Activated T-helper 17 cell treated with anti-CD3 and anti-CD28 coated beads, Interleukin-2, amount 50 U/mL, for 72 hours (primary cell): Measurements from ENCODE around the gene ARHGEF25. TPM values are rescaled to one million over a fixed set of nuclear protein-coding genes. Genes with fewer than 3 reads are reported as not detected.
"Not testable (repeated sequence)": the region's sequence is repeated elsewhere in the genome, so short reads cannot be mapped to it uniquely, and the experiment has no call there.

Experiments
- ATAC-seq: fragments of 150-1000 bp; cut with Tn5 transposase; replicated peaks from 2 replicates; pipeline ENCODE4 v1.10.0; 2021; ENCODE audit warnings: mild to moderate bottlenecking, moderate library complexity
- H3K27ac Mint-ChIP-seq: one replicate; pipeline ENCODE4 v1.8.0; 2022; ENCODE audit warnings: mixed read lengths
- H3K27me3 Mint-ChIP-seq: one replicate; pipeline ENCODE4 v1.8.0; 2022; ENCODE audit warnings: mixed read lengths
- H3K36me3 Mint-ChIP-seq: one replicate; pipeline ENCODE4 v1.8.0; 2022; ENCODE audit warnings: low read depth, mild to moderate bottlenecking, mixed read lengths
- H3K4me1 Mint-ChIP-seq: one replicate; pipeline ENCODE4 v1.8.0; 2022; ENCODE audit warnings: mixed read lengths
- H3K4me3 Mint-ChIP-seq: one replicate; pipeline ENCODE4 v1.8.0; 2022; ENCODE audit warnings: mild to moderate bottlenecking, mixed read lengths
- H3K9me3 Mint-ChIP-seq: one replicate; pipeline ENCODE4 v1.8.0; 2022; ENCODE audit warnings: mixed read lengths
- total RNA-seq, 2 donors: library from RNA; stranded (reverse); gene quantifications; one replicate each; pipeline ENCODE4 v1.2.3, GENCODE V29; 2022

The ARHGEF25 gene
- total RNA-seq, 2 donors from 2014 or later: 1.5 to 1.6 TPM

- H3K4me1 Mint-ChIP-seq: peaks cover 6% of the 10 kb centered on the region
- no peak overlapping the region for H3K27ac Mint-ChIP-seq
- H3K9me3 Mint-ChIP-seq: no peaks in the 10 kb centered on the region
- ATAC-seq: no peak
- H3K4me3 Mint-ChIP-seq: no peak overlapping the region
- no peaks in the 10 kb centered on the region for H3K36me3 Mint-ChIP-seq
- peaks cover 4% of the 10 kb centered on the region for H3K27me3 Mint-ChIP-seq
Observed at GRCh38 chr12:57580466-57580795, 30.8 kb upstream of the ARHGEF25 start.

DNA sequence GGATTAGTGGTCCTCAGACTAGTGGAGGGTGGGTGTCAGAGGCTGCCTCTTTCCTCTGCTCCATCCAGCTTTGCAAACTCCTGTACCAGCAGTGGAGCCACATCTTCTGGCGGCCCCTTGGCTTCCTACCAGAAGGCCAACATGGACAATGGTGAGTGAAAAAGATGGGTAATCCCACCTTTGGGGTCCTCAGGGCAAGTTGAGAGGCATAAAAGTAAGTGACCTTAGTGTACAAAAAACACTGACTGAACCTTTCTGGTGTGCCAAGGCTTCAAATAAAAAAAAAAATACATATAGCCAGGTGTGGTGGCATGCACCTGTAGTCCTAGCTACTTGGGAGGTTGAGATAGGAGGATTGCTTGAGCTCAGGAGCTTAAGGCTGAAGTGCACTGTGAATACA lies 29.4 kb upstream of the ARHGEF25 start:
- H3K4me1 Mint-ChIP-seq: peaks cover 6% of the 10 kb centered on the region
- H3K9me3 Mint-ChIP-seq: no peaks in the 10 kb centered on the region
- H3K4me3 Mint-ChIP-seq: no peak overlapping the region
- H3K27ac Mint-ChIP-seq: no peak overlapping the region
- H3K36me3 Mint-ChIP-seq: no peaks in the 10 kb centered on the region
- peaks cover 4% of the 10 kb centered on the region for H3K27me3 Mint-ChIP-seq
- ATAC-seq: no peak

DNA sequence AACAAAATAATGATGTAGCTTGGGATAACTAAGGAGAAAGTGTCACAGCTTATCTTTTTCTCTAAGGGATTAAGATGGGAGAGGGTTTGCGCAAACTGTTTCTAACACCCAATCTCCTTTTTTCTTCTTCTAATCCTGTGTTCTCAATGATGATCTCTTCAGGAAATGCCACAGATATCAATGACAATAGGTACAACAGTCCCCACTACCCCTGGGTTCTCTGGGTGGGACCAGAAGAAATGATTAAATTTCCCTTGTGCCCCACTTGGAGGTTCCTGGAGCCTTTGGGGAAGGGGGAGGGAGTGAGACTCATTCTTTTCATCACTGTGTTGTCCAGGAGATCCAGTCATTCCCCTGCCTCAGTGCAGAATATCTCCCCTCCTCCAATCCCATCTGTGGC lies 28.8 kb upstream of the ARHGEF25 start:
- H3K27ac Mint-ChIP-seq: no peak overlapping the region
- H3K4me3 Mint-ChIP-seq: no peak overlapping the region
- H3K4me1 Mint-ChIP-seq: peaks cover 6% of the 10 kb centered on the region
- ATAC-seq: no peak
- no peaks in the 10 kb centered on the region for H3K9me3 Mint-ChIP-seq
- H3K27me3 Mint-ChIP-seq: peaks cover 4% of the 10 kb centered on the region
- H3K36me3 Mint-ChIP-seq: no peaks in the 10 kb centered on the region

DNA sequence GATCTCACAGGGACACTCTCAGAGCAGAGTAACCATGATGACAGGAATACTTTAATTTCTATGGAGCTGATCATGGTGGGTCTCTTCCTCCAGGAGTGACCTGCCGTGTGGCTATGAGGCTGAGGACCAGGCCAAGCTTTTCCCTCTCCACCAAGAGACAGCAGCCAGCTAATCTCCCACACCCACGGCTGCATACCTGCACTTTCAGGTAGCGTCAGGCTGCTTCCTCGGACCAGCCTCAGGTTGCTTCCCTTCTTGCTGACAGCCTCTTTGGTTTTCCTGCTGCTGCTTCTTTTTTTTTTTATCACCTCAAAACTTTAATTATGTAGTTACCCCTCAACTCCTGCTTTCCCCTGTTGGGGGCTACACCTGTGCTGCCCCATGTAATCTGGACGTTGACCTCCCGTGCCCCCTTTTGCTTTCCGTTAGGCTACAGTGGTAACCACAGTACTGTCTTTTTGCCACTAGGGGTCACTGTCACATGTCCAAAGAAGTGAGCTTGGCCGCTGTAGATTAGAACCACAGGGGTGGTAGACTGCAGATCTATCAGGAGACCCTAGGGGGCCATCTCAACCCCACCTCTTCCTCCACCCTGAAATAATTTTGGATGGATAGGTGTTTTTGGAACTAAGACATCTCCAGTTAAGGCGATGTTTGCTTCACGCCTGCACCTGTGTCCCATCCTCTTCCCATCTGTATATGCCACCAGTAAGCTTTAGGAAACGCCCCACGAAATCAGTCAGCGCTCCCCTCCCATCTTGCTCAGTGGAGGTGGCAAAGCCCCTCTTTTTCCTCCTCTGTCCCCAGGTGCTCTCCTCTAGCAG lies 28.0 kb upstream of the ARHGEF25 start:
- peaks cover 4% of the 10 kb centered on the region for H3K27me3 Mint-ChIP-seq
- peaks cover 6% of the 10 kb centered on the region for H3K4me1 Mint-ChIP-seq
- peak; percentile 98 for ATAC-seq
- H3K36me3 Mint-ChIP-seq: no peaks in the 10 kb centered on the region
- no peak overlapping the region for H3K27ac Mint-ChIP-seq
- H3K4me3 Mint-ChIP-seq: no peak overlapping the region
- H3K9me3 Mint-ChIP-seq: no peaks in the 10 kb centered on the region

GRCh38 chr12:57584050-57584449 lies 27.2 kb upstream of the ARHGEF25 start:
- H3K27ac Mint-ChIP-seq: no peak overlapping the region
- ATAC-seq: no peak
- H3K27me3 Mint-ChIP-seq: peaks cover 4% of the 10 kb centered on the region
- no peaks in the 10 kb centered on the region for H3K9me3 Mint-ChIP-seq
- no peak overlapping the region for H3K4me3 Mint-ChIP-seq
- no peaks in the 10 kb centered on the region for H3K36me3 Mint-ChIP-seq
- H3K4me1 Mint-ChIP-seq: peaks cover 6% of the 10 kb centered on the region

DNA sequence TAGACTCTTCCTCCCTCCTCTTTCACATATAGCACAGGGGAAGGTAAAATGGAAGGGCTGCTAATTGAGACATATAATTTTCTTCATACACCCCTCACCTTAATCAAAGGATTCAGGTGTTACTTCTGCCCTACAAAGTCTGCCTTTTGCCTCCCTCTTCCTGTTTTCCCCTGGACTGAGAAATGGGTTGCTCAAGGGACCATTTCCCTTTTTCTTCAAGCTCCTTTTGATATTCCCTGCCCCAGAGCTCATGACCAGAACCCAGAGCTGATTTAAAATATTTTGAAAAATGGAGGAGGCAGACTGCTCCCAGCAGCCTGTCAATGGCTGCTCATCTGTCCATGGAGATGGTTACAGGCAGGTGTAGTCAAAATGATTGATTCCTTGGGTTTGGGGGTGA lies 26.5 kb upstream of the ARHGEF25 start:
- Mint-ChIP-seq H3K27ac (no peak overlapping the region), H3K9me3 (no peaks in the 10 kb centered on the region), H3K4me3 (no peak overlapping the region), H3K27me3 (peaks cover 4% of the 10 kb centered on the region), H3K36me3 (no peaks in the 10 kb centered on the region), H3K4me1 (peaks cover 6% of the 10 kb centered on the region)
- no peak for ATAC-seq

GRCh38 chr12:57585156-57585555 lies 26.1 kb upstream of the ARHGEF25 start:
- Mint-ChIP-seq H3K9me3 (no peaks in the 10 kb centered on the region), H3K36me3 (no peaks in the 10 kb centered on the region), H3K4me1 (peaks cover 6% of the 10 kb centered on the region), H3K27ac (no peak overlapping the region), H3K4me3 (no peak overlapping the region), H3K27me3 (peaks cover 4% of the 10 kb centered on the region)
- no peak for ATAC-seq

GRCh38 chr12:57586128-57586527 lies 25.1 kb upstream of the ARHGEF25 start:
- ATAC-seq: no peak
- Mint-ChIP-seq H3K36me3 (no peaks in the 10 kb centered on the region), H3K4me1 (peaks cover 12% of the 10 kb centered on the region), H3K27me3 (peaks cover 4% of the 10 kb centered on the region), H3K4me3 (no peak overlapping the region), H3K27ac (no peak overlapping the region), H3K9me3 (no peaks in the 10 kb centered on the region)

DNA sequence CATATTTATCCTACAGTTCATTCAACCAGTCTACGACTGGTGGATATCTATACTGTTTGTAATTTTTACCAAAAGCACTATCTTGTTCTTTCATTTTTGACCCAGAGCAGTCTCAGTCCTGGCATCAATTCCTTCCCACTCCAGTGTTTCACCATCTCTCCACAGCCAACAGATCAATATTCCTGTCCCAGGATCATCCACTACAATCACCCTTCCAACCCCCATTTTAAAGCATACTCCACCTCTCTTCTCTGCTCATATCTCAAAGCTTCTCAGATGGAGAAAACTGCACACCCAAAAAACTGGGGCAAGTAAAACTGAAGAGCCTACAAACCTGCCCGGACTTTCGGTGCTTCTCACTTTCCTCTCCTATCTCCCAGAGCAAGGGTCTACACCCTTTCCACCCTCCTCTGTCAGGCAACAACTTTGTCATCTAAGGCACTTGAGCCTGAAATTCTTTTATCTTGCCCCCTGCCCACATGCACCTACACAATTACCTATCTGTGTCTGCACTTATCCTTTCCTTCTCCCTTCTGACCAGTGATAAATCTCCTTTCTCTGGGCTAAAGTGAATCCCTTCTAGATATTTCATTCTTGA lies 24.3 kb upstream of the ARHGEF25 start:
- Mint-ChIP-seq H3K27me3 (peaks cover 4% of the 10 kb centered on the region), H3K4me1 (peaks cover 16% of the 10 kb centered on the region), H3K36me3 (no peaks in the 10 kb centered on the region), H3K27ac (no peak overlapping the region), H3K9me3 (no peaks in the 10 kb centered on the region), H3K4me3 (no peak overlapping the region)
- no peak for ATAC-seq

GRCh38 chr12:57588951-57589610 lies 22.2 kb upstream of the ARHGEF25 start:
- ATAC-seq, H3K4me3 Mint-ChIP-seq, H3K36me3 Mint-ChIP-seq, H3K27ac Mint-ChIP-seq, H3K27me3 Mint-ChIP-seq, H3K9me3 Mint-ChIP-seq: not testable (repeated sequence)
- H3K4me1 Mint-ChIP-seq: peaks cover 20% of the 10 kb centered on the region

GRCh38 chr12:57590479-57590863 lies 20.8 kb upstream of the ARHGEF25 start:
- H3K27ac Mint-ChIP-seq: peak overlapping the region; percentile 74
- H3K4me1 Mint-ChIP-seq: peaks cover 20% of the 10 kb centered on the region
- no peak for ATAC-seq

GRCh38 chr12:57590864-57591781 lies 20.1 kb upstream of the ARHGEF25 start, which contains the start of gene PIP4K2C:
TSS of gene PIP4K2C (plus strand) at chr12:57591192. CDS start at chr12:57591290, 98 bp downstream.
- ATAC-seq: peak; percentile 100
- H3K4me1 Mint-ChIP-seq: peaks cover 20% of the 10 kb centered on the region

More at GRCh38 chr12:57590479-57590863, 20.8 kb upstream of the ARHGEF25 start:
- peaks cover 16% of the 10 kb centered on the region for H3K36me3 Mint-ChIP-seq
- H3K4me3 Mint-ChIP-seq: peak overlapping the region; percentile 81
- no peaks in the 10 kb centered on the region for H3K9me3 Mint-ChIP-seq
- no peaks in the 10 kb centered on the region for H3K27me3 Mint-ChIP-seq

DNA sequence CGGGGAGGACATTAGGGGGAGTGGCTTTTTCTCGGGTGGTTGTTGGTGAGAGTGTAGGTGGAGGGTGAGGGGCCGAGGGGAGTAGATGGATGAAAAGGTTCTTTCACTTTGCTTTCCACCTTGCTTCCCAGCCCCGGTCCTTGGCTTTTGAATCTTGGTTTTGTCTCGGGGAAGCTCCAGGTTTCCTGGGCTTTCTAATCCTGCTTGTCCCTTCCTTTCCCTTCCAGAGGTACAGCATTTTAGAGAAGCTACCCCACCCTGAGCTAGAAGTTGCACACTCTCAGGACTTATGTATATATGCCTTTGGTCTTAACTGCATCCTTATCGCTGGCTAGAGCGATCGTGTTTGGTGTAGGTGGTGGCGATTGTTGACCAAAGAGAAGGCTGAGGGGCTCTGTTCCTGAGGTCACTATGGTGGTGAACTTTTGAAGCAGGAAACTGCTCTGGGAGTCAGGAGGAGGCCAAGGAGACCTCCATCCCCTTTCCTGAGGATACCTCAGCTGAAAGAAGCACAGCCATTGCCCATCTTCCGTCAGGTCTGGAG lies 19.4 kb upstream of the ARHGEF25 start:
- ATAC-seq: no peak
- H3K4me1 Mint-ChIP-seq: peaks cover 20% of the 10 kb centered on the region
- peak overlapping the region; percentile 74 for H3K27ac Mint-ChIP-seq
- peak overlapping the region; percentile 81 for H3K4me3 Mint-ChIP-seq
- H3K9me3 Mint-ChIP-seq: no peaks in the 10 kb centered on the region
- peaks cover 30% of the 10 kb centered on the region for H3K36me3 Mint-ChIP-seq
- H3K27me3 Mint-ChIP-seq: no peaks in the 10 kb centered on the region

More at GRCh38 chr12:57590864-57591781, 20.1 kb upstream of the ARHGEF25 start, which contains the start of gene PIP4K2C:
- H3K27me3 Mint-ChIP-seq: no peaks in the 10 kb centered on the region
- peak within 1 kb of the TSS; percentile 81 for H3K4me3 Mint-ChIP-seq
- peaks cover 22% of the 10 kb centered on the region for H3K36me3 Mint-ChIP-seq
- no peaks in the 10 kb centered on the region for H3K9me3 Mint-ChIP-seq
- peak within 1 kb of the TSS; percentile 74 for H3K27ac Mint-ChIP-seq
